ENCODE data around the gene RFX8.

The RFX8 gene

DNA sequence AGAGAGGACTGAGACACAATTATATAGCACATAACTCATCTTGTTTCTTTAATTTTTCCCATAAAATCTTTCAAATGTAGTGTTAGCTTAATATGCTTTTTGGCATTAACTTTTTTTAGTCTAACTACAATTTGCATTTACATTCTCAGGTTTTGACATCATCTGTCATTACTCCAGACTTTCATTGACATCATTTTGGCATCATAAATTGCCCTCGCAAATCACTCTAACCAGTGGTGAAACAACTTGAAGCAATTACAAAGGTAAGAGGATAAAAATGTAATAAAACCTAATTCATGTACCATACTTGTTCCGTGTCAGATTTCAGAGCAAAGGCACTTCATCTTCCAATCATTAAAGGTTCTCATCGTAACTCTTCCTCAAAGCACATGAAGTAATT is 41.4 kb downstream of the RFX8 start (continued):
- TF ChIP-seq, protein P1, sequence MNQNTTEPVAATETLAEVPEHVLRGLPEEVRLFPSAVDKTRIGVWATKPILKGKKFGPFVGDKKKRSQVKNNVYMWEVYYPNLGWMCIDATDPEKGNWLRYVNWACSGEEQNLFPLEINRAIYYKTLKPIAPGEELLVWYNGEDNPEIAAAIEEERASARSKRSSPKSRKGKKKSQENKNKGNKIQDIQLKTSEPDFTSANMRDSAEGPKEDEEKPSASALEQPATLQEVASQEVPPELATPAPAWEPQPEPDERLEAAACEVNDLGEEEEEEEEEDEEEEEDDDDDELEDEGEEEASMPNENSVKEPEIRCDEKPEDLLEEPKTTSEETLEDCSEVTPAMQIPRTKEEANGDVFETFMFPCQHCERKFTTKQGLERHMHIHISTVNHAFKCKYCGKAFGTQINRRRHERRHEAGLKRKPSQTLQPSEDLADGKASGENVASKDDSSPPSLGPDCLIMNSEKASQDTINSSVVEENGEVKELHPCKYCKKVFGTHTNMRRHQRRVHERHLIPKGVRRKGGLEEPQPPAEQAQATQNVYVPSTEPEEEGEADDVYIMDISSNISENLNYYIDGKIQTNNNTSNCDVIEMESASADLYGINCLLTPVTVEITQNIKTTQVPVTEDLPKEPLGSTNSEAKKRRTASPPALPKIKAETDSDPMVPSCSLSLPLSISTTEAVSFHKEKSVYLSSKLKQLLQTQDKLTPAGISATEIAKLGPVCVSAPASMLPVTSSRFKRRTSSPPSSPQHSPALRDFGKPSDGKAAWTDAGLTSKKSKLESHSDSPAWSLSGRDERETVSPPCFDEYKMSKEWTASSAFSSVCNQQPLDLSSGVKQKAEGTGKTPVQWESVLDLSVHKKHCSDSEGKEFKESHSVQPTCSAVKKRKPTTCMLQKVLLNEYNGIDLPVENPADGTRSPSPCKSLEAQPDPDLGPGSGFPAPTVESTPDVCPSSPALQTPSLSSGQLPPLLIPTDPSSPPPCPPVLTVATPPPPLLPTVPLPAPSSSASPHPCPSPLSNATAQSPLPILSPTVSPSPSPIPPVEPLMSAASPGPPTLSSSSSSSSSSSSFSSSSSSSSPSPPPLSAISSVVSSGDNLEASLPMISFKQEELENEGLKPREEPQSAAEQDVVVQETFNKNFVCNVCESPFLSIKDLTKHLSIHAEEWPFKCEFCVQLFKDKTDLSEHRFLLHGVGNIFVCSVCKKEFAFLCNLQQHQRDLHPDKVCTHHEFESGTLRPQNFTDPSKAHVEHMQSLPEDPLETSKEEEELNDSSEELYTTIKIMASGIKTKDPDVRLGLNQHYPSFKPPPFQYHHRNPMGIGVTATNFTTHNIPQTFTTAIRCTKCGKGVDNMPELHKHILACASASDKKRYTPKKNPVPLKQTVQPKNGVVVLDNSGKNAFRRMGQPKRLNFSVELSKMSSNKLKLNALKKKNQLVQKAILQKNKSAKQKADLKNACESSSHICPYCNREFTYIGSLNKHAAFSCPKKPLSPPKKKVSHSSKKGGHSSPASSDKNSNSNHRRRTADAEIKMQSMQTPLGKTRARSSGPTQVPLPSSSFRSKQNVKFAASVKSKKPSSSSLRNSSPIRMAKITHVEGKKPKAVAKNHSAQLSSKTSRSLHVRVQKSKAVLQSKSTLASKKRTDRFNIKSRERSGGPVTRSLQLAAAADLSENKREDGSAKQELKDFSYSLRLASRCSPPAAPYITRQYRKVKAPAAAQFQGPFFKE (tag by site-specific recombination; IDR thresholded peaks at IDR 0.05; ENCODE audit: borderline replicate concordance), result no peak
- no peak for TF ChIP-seq KLF16 (tag by site-specific recombination; IDR thresholded peaks at IDR 0.05)
- TF ChIP-seq ZNF223 (tag by site-specific recombination; IDR thresholded peaks at IDR 0.05), result no peak
- TF ChIP-seq ZNF623 (tag by site-specific recombination; IDR thresholded peaks at IDR 0.05), result no peak
- TF ChIP-seq ZNF76 (tag by site-specific recombination; IDR thresholded peaks at IDR 0.05; ENCODE audit: borderline replicate concordance, low read depth), result no peak
- no peak for TF ChIP-seq ZNF174 (tag by site-specific recombination; IDR thresholded peaks at IDR 0.05)
- TF ChIP-seq ZNF48 (tag by site-specific recombination; IDR thresholded peaks at IDR 0.05), result no peak
- no peak for TF ChIP-seq ZNF138 (tag by site-specific recombination; IDR thresholded peaks at IDR 0.05; ENCODE audit: borderline replicate concordance)
- TF ChIP-seq ZNF670 (tag by site-specific recombination; IDR thresholded peaks at IDR 0.05; ENCODE audit: low read depth), result no peak
- TF ChIP-seq ZNF596 (tag by site-specific recombination; IDR thresholded peaks at IDR 0.05), result no peak
- TF ChIP-seq, protein P2, sequence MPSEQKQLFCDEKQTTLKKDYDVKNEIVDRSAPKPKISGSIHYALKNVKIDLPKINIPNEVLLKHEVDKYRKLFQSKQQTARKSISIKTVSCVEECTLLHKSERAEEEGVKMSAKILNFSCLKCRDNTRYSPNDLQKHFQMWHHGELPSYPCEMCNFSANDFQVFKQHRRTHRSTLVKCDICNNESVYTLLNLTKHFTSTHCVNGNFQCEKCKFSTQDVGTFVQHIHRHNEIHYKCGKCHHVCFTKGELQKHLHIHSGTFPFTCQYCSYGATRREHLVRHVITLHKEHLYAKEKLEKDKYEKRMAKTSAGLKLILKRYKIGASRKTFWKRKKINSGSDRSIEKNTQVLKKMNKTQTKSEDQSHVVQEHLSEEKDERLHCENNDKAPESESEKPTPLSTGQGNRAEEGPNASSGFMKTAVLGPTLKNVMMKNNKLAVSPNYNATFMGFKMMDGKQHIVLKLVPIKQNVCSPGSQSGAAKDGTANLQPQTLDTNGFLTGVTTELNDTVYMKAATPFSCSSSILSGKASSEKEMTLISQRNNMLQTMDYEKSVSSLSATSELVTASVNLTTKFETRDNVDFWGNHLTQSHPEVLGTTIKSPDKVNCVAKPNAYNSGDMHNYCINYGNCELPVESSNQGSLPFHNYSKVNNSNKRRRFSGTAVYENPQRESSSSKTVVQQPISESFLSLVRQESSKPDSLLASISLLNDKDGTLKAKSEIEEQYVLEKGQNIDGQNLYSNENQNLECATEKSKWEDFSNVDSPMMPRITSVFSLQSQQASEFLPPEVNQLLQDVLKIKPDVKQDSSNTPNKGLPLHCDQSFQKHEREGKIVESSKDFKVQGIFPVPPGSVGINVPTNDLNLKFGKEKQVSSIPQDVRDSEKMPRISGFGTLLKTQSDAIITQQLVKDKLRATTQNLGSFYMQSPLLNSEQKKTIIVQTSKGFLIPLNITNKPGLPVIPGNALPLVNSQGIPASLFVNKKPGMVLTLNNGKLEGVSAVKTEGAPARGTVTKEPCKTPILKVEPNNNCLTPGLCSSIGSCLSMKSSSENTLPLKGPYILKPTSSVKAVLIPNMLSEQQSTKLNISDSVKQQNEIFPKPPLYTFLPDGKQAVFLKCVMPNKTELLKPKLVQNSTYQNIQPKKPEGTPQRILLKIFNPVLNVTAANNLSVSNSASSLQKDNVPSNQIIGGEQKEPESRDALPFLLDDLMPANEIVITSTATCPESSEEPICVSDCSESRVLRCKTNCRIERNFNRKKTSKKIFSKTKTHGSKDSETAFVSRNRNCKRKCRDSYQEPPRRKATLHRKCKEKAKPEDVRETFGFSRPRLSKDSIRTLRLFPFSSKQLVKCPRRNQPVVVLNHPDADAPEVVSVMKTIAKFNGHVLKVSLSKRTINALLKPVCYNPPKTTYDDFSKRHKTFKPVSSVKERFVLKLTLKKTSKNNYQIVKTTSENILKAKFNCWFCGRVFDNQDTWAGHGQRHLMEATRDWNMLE (tag by site-specific recombination; conservative IDR thresholded peaks at IDR 0.05; ENCODE audit: low read depth), result no peak
- TF ChIP-seq ZNF624 (tag by site-specific recombination; IDR thresholded peaks at IDR 0.05), result no peak
- TF ChIP-seq, protein P3, sequence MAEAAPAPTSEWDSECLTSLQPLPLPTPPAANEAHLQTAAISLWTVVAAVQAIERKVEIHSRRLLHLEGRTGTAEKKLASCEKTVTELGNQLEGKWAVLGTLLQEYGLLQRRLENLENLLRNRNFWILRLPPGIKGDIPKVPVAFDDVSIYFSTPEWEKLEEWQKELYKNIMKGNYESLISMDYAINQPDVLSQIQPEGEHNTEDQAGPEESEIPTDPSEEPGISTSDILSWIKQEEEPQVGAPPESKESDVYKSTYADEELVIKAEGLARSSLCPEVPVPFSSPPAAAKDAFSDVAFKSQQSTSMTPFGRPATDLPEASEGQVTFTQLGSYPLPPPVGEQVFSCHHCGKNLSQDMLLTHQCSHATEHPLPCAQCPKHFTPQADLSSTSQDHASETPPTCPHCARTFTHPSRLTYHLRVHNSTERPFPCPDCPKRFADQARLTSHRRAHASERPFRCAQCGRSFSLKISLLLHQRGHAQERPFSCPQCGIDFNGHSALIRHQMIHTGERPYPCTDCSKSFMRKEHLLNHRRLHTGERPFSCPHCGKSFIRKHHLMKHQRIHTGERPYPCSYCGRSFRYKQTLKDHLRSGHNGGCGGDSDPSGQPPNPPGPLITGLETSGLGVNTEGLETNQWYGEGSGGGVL (tag by site-specific recombination; IDR thresholded peaks at IDR 0.05), result no peak
- TF ChIP-seq ZNF629 (tag by site-specific recombination; IDR thresholded peaks at IDR 0.05), result peak; percentile 75
- TF ChIP-seq, protein P4, sequence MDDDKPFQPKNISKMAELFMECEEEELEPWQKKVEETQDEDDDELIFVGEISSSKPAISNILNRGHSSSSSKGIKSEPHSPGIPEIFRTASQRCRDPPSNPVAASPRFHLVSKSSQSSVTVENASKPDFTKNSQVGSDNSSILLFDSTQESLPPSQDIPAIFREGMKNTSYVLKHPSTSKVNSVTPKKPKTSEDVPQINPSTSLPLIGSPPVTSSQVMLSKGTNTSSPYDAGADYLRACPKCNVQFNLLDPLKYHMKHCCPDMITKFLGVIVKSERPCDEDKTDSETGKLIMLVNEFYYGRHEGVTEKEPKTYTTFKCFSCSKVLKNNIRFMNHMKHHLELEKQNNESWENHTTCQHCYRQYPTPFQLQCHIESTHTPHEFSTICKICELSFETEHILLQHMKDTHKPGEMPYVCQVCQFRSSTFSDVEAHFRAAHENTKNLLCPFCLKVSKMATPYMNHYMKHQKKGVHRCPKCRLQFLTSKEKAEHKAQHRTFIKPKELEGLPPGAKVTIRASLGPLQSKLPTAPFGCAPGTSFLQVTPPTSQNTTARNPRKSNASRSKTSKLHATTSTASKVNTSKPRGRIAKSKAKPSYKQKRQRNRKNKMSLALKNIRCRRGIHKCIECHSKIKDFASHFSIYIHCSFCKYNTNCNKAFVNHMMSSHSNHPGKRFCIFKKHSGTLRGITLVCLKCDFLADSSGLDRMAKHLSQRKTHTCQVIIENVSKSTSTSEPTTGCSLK (tag by site-specific recombination; IDR thresholded peaks at IDR 0.05), result no peak
- TF ChIP-seq, protein P5, sequence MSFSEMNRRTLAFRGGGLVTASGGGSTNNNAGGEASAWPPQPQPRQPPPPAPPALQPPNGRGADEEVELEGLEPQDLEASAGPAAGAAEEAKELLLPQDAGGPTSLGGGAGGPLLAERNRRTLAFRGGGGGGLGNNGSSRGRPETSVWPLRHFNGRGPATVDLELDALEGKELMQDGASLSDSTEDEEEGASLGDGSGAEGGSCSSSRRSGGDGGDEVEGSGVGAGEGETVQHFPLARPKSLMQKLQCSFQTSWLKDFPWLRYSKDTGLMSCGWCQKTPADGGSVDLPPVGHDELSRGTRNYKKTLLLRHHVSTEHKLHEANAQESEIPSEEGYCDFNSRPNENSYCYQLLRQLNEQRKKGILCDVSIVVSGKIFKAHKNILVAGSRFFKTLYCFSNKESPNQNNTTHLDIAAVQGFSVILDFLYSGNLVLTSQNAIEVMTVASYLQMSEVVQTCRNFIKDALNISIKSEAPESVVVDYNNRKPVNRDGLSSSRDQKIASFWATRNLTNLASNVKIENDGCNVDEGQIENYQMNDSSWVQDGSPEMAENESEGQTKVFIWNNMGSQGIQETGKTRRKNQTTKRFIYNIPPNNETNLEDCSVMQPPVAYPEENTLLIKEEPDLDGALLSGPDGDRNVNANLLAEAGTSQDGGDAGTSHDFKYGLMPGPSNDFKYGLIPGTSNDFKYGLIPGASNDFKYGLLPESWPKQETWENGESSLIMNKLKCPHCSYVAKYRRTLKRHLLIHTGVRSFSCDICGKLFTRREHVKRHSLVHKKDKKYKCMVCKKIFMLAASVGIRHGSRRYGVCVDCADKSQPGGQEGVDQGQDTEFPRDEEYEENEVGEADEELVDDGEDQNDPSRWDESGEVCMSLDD (tag by site-specific recombination; IDR thresholded peaks at IDR 0.05), result no peak
- no peak for TF ChIP-seq ZBTB48 (tag by site-specific recombination; IDR thresholded peaks at IDR 0.05)
- 0 out of 2 replicates have a peak, but pooled peaks have one; percentile 31 for TF ChIP-seq KLF10 (tag by site-specific recombination; IDR thresholded peaks at IDR 0.05)
- TF ChIP-seq, protein P6, sequence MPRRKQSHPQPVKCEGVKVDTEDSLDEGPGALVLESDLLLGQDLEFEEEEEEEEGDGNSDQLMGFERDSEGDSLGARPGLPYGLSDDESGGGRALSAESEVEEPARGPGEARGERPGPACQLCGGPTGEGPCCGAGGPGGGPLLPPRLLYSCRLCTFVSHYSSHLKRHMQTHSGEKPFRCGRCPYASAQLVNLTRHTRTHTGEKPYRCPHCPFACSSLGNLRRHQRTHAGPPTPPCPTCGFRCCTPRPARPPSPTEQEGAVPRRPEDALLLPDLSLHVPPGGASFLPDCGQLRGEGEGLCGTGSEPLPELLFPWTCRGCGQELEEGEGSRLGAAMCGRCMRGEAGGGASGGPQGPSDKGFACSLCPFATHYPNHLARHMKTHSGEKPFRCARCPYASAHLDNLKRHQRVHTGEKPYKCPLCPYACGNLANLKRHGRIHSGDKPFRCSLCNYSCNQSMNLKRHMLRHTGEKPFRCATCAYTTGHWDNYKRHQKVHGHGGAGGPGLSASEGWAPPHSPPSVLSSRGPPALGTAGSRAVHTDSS (tag by site-specific recombination; IDR thresholded peaks at IDR 0.05), result no peak
- no peak for TF ChIP-seq HOXC10 (CRISPR knock-in tag; IDR thresholded peaks at IDR 0.05)

Data from HEK293 (cell line).